NCI-H2196 (cell line): ENCODE data around the gene MAST1.
A peak's percentile ranks its signal among the peaks of the same experiment; 100 is the strongest.
"Not testable (repeated sequence)": the region's sequence is repeated elsewhere in the genome, so short reads cannot be mapped to it uniquely, and the experiment has no call there.

Experiments used
- DNase-seq: peaks from one replicate; lab custom pipeline; 2025; ENCODE audit not compliant: unreplicated experiment; lab: John Stamatoyannopoulos, UW

MAST1 gene

DNA sequence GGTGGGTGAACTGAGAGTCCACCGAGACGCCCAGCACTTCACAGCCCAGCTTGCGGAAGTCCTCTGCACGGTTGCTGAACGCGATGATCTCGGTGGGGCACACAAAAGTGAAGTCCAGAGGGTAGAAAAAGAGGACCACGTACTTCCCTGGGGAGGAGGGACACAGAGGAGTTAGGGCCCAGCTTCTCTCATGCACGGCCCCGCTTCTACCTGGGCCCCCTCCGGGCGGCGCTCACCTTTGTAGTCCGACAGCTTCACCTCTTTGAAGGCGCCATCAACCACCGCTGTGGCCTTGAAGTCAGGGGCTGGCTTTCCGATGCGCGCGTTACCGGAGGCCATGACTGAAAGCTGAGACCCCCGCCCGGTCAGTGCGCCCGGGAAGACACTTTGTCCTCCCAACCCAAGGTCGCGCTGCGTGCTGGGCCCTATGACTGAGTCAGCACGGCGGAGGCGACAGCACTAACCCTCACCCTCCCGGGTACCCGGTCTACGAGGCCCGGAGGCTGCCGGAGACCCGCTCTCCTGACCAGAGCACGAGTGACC, 37.3 kb upstream of the MAST1 start:
- DNase-seq = no peak

DNA sequence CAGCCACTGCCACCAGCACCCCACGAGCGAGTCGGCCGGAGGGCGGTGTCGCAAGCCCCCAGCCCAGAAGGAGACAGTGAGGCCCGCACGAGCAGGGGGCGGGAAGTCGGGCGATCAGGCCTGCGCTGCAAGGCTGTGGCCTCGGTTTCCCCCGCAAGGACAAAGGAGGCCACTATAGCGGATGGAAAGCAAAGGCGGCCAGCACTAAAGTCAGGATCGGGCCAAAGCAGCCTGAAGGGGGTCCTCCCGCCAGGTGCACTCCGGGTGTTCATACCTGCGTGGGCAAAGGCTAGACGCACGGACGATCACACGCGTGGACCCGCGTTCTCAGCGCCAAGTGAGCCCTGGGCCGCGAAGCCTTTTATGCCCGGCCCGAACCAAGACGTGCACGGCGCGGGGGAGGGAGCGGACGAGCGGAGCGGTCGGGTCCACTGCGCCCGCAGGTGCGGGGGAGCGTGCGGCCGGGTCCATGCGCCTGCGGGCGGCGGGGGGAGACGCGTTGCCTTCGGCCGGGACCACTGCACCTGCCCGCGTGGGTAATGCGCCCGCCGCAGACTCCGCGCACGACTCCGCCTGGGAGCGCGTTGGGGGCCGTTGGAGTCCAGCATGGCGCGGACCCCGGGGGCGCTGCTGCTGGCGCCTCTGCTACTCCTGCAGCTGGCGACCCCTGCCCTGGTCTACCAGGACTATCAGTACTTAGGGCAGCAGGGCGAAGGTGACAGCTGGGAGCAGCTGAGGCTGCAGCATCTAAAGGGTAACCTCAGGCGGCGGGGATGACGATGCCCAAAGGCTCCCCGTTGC, 36.6 kb upstream of the MAST1 start, which contains the start of the genes PRDX2 and THSD8:
TSS of gene PRDX2 (minus strand) at position 335 of the 801 bp plus-strand sequence. CDS start 539 bp downstream, outside the sequence.
TSS of gene THSD8 (plus strand) at position 604 of the 801 bp plus-strand sequence. CDS start at position 607, 3 bp downstream.
- peak; percentile 87 for DNase-seq

DNA sequence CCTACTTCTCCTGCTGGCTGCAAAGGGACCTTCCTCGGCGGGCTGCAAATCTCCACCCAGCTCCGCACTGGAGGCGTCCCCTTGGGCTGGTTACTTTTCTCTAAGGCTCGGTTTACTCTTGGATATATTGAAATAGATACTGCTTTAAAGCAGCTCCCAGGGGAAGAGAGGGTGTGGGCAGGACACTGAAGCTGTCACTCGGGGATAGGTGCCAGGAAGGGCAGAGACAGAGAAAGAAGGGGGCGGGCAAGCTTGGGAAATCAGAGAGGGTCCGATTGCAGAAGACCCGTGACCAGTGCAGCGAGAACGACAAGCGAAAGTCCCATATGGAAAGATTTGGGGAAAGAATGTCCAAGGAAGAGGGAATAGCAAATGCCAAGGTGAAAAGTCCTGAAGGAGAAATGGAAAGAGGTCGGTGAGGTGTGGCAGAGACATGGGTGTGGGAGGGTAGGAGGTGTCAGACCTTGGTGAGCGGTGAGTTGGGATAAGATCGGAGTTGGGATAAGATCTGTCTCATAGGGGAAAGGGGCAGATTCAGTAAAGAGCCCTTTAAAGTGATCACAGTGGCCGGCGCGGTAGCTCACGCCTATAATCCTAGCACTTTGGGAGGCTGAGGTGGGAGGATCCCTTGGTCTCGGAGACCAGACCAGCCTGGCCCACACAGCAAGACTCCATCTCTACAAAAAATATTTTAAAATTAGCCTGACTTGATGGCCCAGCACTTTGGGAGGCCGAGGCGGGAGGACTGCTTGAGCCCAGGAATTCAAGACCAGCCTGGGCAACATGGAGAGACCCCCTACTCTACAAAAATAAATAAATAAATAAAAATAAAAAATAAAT, 35.8 kb upstream of the MAST1 start:
- no peak for DNase-seq

DNA sequence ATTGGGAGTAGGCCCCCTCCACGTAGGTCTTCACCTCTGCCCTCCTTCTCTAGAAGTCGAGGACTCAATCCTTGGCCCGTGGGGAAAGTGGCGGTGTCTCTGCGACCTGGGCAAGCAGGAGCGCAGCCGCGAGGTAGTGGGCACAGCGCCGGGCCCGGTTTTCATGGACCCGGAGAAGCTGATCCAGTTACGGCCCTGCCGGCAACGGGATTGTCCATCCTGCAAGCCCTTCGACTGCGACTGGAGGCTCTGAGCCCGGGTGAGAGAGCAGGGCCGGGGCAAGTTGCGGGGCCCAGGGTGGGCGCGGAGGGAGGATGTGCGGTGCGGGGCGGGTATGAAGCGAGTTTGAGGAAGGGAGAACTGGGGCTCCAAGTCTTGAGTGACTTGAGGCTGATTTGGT, 34.3 kb upstream of the MAST1 start:
- no peak for DNase-seq

DNA sequence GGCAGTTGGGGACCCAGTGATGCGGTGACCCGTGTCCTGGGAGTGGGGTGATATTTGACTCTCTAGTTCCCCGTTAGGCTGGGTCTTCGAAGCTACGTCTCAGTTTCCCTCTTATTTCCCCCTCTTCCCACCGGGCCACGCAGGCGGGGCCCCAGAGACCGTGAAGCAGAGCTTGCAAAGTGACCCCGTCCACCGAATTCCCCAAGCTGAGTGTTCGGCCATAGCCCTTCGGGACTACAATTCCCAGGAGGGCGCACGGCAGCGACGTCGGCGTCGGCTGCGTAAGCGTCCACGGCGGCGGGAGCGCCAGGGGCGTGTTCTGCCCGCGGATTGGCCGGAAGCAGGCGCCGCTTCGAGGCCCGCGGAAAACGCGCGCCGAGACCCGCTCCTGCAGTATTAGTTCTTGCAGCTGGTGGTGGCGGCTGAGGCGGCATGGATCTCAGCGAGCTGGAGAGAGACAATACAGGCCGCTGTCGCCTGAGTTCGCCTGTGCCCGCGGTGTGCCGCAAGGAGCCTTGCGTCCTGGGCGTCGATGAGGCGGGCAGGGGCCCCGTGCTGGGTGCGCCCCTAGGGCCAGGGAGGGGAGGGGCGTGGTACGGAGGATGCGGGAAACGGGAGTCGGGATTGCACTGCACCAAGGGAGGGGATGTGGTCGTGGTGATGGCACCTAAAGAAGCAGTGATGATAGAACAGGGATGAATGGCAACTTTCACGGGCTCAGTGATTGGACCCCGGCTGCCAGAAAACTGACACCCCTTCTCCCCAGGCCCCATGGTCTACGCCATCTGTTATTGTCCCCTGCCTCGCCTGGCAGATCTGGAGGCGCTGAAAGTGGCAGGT, 31.9 kb upstream of the MAST1 start, which contains the start of gene RNASEH2A:
TSS of gene RNASEH2A (plus strand) at position 343 of the 840 bp plus-strand sequence. CDS start at position 433, 90 bp downstream.
- DNase-seq = peak; percentile 95

DNA sequence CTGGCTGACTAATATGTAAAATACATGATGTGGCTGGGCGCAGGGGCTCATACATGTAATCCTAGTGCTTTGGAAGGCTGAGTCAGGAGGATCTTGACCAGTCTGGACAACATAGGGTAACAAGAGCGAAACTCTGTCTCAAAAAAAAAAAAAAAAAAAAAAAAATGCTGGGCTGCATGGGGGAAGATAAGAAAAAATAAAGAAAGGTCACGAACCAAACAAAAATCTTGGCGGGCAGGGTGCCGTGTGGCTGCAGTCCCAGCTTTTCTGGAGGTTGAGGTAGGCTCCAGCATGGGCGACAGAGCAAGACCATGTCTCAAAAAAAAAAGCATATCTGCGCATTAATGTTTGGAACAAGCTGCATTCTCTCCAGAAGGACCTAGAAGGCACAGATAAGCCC, 23.2 kb upstream of the MAST1 start:
- DNase-seq = no peak

DNA sequence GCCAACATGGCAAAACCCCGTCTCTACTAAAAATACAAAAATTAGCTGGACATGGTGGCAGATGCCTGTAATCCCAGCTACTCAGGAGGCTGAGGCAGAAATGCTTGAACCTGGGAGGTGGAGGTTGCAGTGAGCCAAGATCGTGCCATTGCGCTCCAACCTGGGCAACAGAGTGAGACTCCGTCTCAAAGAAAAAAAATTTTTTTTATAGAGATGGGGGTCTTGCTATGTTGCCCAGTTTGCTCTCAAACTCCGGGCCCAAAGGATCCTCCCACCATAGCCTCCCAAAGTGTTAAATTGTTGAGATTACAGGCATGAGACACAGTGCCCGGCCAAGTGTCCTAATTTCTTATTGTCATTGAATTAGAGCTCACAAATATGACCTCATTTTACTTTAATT, 21.1 kb upstream of the MAST1 start:
- DNase-seq = not testable (repeated sequence)

DNA sequence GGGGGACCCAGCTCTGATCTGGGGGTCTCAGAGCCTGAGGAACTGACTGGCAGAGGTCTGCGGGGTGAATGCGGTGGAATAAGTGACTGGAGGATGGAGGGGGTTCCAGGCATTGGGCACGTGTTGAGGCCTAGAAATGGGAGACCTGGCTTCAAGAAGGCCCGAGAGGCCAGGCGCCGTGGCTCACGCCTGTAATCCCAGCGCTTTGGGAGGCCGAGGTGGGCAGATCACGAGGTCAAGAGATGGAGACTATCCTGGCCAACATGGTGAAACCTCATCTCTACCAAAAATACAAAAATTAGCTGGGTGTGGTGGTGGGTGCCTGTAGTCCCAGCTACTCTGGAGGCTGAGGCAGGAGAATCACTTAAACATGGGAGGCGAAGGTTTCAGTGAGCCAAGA, 20.5 kb upstream of the MAST1 start:
- DNase-seq = not testable (repeated sequence)

DNA sequence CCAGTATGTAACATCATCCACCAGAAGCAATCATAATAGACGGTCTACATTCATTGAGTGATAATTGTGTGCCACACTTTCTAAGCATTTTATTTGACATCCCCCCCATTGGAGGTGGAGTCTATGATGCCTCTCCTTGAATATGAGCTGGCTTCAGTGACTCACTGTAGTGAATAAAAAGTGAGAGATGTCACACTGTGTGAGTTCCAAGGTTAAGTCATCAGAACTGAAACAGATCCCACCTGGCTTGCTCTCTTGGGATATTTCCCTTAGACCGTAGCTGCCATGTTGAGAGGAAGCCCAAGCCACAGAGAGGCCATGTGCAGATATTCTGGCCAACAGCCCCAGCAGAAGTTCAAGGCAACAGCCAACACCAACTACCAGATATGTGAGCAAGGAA, 16.6 kb upstream of the MAST1 start:
- DNase-seq = no peak

DNA sequence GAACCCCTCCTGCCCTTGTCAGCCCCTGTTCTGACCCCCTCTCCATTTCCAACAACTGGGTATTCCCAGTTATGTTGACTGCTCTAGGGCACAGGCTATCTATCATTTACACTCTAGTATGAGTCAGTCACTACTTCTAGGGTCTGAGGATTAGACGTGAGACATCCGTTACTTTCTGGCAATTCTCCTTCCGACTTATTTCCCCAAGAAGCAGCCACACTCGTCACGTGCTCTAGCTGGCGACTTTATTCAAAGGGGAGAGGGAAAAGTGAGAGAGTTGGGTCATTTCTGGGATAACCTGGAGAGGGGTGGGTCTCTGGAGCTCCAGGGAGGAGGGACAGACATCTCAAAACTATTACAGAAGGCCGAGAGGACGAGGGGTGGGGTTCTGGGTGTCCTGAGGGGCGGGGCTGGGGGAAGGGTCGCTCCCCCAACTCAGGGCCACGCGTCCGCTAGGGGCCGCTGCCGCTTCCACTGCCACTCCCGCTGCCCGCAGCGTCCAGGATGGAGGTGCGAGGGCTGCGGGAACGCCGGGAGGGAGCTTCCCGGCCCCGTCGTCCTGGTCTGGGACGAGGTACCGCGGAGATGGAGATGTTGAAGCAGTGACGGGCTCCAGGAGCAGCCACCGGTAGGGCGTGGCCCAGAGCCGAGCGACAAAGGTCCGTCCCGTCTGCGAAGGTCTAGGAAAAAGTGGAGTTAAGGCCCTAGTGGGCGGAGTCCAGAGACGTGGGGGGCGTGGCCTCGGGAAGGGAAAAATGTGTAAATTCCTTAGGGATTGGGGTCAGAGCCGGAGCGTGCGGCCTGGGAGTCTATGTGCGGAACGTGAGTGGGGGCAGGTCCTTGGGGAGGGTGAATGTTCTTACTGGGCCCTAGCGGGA, 12.8 kb upstream of the MAST1 start:
- no peak for DNase-seq

DNA sequence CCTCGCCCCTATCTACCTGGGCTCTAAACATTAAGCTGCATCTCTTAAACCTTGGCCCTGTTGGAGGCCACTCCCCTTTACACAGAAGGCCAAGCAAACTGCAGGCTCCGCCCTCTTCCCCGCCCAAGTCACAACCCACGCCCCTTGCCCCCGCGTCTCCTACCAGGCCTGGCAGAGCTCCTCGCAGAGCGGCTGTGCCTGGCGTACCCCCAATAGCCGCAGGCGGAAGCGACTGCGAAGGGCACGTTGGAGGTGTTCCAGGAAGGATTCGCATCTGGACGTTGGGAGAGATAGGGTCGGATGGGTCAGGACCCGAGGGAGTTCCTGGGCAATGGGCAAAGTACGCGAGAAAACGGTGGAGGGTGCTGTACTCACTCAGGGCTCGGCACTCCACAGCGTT, 9.8 kb upstream of the MAST1 start:
- peak; percentile 88 for DNase-seq

DNA sequence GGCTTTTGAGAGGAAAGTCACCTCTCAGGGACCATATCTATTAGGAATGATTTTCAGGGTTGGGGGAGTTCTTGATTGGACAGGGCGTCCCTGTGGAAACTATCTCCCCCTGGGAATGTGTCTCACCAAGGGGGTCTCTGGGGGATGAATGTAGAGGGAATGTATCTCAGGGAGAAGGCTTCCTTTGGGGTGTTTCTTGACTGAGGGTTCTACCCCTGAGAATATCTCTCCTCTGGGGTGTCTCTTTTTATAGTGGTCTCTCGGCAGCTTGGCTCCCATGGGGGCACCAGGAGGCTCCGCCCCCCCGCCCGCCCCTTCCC, 4.9 kb upstream of the MAST1 start:
- DNase-seq = no peak

DNA sequence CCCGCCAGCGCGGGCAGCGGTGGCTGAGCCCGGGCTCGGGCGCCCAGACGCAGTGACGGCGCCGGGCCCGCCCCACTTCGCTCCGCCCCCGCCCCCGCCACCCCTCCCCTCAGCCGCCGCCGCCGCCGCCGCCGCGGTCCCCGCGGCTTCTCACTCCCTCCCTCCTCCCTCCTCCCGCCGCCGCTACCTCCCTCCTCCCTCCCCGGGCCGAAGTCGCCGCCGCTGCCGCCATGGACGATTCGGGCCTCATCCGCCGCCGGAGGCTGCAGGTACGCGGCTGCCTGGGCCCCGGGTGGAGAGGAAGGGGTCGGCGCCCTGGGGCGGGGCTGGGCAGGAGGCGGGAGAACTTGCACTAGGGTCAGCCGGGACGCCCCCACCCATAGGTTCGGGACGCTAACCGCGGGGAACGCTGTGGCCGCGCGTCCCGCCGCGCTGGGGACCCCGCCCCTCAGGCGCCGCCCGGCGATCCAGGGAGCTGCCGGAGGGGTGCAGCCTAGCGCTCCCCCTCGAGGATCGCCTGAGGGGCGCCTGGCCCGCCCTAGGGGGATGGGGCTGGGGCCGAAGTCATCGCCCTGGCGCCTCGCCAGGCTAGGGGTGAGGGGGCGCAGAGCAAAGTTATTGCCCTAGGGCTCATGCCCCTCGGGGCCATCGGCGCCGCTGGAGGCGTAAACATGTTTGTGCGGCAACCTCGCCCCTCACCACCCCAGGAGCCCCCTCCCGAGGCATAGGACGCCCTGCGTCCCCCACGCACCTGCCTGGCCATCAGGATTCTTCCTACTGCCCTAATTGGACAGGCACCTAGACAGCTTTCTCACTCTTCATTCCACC, 4.4 kb upstream of the MAST1 start:
- peak; percentile 73 for DNase-seq

DNA sequence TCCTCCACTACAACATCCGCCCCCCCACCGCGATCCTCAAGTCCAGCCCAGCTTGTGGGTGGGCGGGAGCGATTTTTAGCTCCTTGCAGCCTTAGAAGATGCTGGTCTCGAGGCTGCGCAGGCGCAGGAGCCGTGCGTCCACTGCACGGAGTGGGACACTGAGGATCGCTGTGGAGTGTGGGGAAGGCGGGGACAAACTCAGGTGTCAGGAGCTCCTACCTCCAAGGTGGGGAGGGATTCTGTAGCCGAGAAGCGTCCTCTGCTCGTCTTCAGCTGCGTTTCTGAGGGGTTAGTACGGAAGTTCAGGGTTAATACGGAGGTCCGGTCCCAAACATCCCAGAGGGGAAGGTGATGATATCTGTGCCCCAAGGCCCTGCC, 3.8 kb upstream of the MAST1 start, which contains the start of gene RTBDN:
TSS of gene RTBDN (minus strand) at position 14 of the 378 bp plus-strand sequence. CDS start 4,600 bp downstream, outside the sequence.
- DNase-seq = peak; percentile 56

DNA sequence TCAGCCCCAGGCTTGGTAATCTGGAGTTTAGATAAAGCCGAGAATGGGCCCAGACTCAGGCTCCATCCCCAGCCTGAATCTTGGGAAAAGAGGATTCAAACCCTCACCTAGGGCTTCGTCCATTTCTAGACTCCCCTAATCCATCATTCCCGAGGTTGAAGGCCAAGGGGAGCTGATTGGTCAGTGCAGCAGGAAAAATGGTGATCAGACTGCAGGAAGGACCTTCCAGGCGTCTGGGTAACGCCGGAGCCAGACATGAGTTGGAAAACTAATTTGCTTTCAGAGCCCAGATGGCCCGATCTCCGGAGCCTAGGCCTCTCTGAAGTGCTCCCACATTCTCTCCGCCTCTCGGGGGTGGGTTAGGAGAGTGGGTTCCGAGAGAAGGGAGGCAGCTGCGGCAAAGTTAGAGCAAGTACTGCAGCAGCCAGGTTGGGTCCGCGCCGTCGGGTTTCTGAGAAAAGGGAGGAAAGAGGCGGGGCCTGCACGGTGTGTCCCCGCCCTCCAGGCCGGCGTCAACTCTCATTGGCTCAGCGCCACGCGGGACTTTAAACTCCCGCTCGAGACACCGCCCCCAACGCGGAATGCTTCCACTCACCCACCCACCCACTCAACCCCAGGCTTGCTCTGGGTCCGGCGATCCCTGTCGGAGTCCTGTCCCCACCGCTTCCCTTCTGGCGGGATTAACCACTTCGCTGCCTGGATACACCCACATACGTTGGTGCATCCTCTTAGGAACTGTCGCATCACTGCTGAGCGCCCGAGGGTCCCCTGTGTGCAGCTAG, 3.1 kb upstream of the MAST1 start:
- DNase-seq = peak; percentile 89

DNA sequence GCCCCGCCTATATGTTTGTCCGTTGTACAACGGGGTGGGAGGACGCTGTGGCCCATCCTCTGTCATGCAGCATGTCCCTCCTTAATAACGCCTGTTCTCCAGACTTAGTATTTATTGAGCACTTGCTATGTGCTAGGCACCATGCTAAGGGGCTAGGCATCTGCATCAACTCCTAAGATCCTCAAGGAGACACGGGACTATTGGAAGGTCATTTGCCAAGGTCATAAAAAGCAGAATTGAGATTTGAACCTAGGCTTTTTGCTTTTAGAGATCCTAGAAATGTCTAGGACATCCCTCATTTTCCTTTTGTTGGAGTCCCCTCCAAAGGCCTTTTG, 1.8 kb upstream of the MAST1 start:
- DNase-seq = no peak

DNA sequence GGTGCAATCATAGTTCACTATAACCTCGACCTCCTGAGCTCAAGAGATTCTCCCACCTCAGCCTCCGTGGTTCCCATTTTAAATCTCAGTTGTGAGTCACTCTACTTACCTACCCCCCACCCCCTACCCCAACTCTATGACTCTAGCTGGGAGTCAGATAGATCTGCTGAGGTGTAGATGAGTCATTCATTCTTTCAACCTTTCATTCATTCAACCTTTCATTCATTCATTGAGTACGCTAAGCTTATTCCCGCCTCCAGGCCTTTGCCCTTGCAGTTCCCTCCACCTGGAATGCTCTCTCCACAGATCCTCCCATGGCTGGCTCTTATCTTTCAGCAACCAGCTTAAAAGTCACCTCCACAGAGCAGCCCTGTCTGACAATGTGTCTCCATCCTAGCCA, 1.1 kb upstream of the MAST1 start:
- DNase-seq = no peak
